Gastrocnemius medialis (tissue), 4 donors: ENCODE data around the gene HOOK2. TPM values are rescaled to one million over a fixed set of nuclear protein-coding genes. Genes with fewer than 3 reads are reported as not detected.

ENCODE experiments used
- ATAC-seq, 2 donors: fragments of 150-250 bp; one replicate each; pipeline ENCODE4 v1.9.1; 2016
- DNase-seq, 2 donors: peaks; one replicate each; pipeline ENCODE4 v3.0.0-alpha.2; 2019
- H3K27ac ChIP-seq, 4 donors: fragments of 200-600 bp; sonication (generic); 1 replicate in 1 of 4; 2 replicates in 3 of 4; pipeline ENCODE4 v1.5.1; 2016 to 2018; ENCODE audit warnings: mild to moderate bottlenecking in 2 of 4, moderate library complexity in 1 of 4
- H3K27me3 ChIP-seq, 3 donors: fragments of 200-600 bp; sonication (generic) in 2 of 3; 1 replicate in 1 of 3; 2 replicates in 2 of 3; pipeline versions ENCODE4 v1.5.1 to v1.6.0; 2016 to 2019; ENCODE audit warnings: mild to moderate bottlenecking in 1 of 3, moderate library complexity in 1 of 3
- H3K36me3 ChIP-seq, 2 donors: fragments of 200-600 bp; sonication (generic) in 1 of 2; one replicate each; pipeline ENCODE4 v1.5.1; 2017 to 2018
- H3K4me1 ChIP-seq, 2 donors: fragments of 200-600 bp; sonication (generic) in 1 of 2; one replicate each; pipeline ENCODE4 v1.5.1; 2016 to 2017; ENCODE audit warnings: mild to moderate bottlenecking in 2 of 2
- H3K4me3 ChIP-seq, 4 donors: fragments of 200-600 bp; sonication (generic) in 3 of 4; 1 replicate in 1 of 4; 2 replicates in 3 of 4; pipeline ENCODE4 v1.5.1; 2016 to 2019; ENCODE audit warnings: mild to moderate bottlenecking in 2 of 4
- H3K9me3 ChIP-seq, 3 donors: fragments of 200-600 bp; sonication (generic) in 2 of 3; 1 replicate in 1 of 3; 2 replicates in 2 of 3; pipeline ENCODE4 v1.5.1; 2016 to 2019
- CTCF ChIP-seq, 5 experiments: fragments of 450-650 bp in 3 of 5; fragments of 200-600 bp in 2 of 5; sonication (generic) in 2 of 5; IDR thresholded peaks in 4 of 5; conservative IDR thresholded peaks in 1 of 5; 1 replicate in 4 of 5; 2 replicates in 1 of 5; pipeline ENCODE4 v1.5.1; 2016 to 2019; ENCODE audit warnings: antibody characterized with exemption in 5 of 5, mild to moderate bottlenecking in 3 of 5, moderate library complexity in 3 of 5
- POLR2A ChIP-seq, 2 donors: fragments of 450-650 bp; IDR thresholded peaks; one replicate each; pipeline ENCODE4 v1.6.1; 2017; ENCODE audit warnings: antibody characterized with exemption in 2 of 2, mild to moderate bottlenecking in 2 of 2, moderate library complexity in 2 of 2
- in situ Hi-C, 4 donors: fragments of 200-750 bp; cut with MboI; loops; one replicate each; pipeline versions ENCODE4 v1.15.0 to v1.8.0; 2017; ENCODE audit warnings: low sequenced_read_pairs in 4 of 4
- intact Hi-C: fragments of 100-400 bp; cut with DNase I; formaldehyde crosslinking; loops from one replicate; pipeline ENCODE4 v1.15.1; 2023; ENCODE audit warnings: low total_unique reads
- total RNA-seq, 4 donors: library from RNA; depleted of rRNA; stranded (reverse); fragments of >200 nt; gene quantifications; one replicate each; pipeline versions ENCODE4 v1.1.0 to v1.2.3, GENCODE V29; 2016

HOOK2 gene
- total RNA-seq, 4 donors from 2014 or later, result 12.3 to 23.4 (median 17.6) TPM

GRCh38 chr19:12786141-12786870 lies 11.0 kb upstream of the HOOK2 start:
- intact Hi-C loops, result no loop called here

GRCh38 chr19:12785431-12786031 lies 10.2 kb upstream of the HOOK2 start:
- Histone ChIP-seq H3K4me3 (no peak overlapping the region), H3K9me3 (no peaks in the 10 kb centered on the region), H3K36me3 (no peaks in the 10 kb centered on the region), H3K27me3 (no peaks in the 10 kb centered on the region), H3K4me1 (peaks cover 44 to 66% of the 10 kb centered on the region in 2 donors), H3K27ac (peak overlapping the region; percentile 99 to 100 (median 100))
- in situ Hi-C loops (no loop called here), intact Hi-C loops (no loop called here)
- ATAC-seq, result no peak
- no peak for DNase-seq
- TF ChIP-seq POLR2A (IDR thresholded peaks at IDR 0.05), result no peak
- TF ChIP-seq CTCF (IDR thresholded peaks at IDR 0.05 in 4 of 5, conservative IDR thresholded peaks at IDR 0.05 in 1 of 5), result no peak

More at GRCh38 chr19:12786141-12786870, 11.0 kb upstream of the HOOK2 start:
- Histone ChIP-seq H3K4me3 (no peak overlapping the region), H3K27ac (peak overlapping the region; percentile 99 to 100 (median 100)), H3K27me3 (no peaks in the 10 kb centered on the region), H3K9me3 (no peaks in the 10 kb centered on the region), H3K4me1 (peaks cover 48 to 67% of the 10 kb centered on the region in 2 donors), H3K36me3 (no peaks in the 10 kb centered on the region)
- ATAC-seq (no peak), DNase-seq (peak; percentile 57 to 71)
- TF ChIP-seq POLR2A (IDR thresholded peaks at IDR 0.05) (peak in 1 of 2 donors; percentile 25), CTCF (IDR thresholded peaks at IDR 0.05 in 4 of 5, conservative IDR thresholded peaks at IDR 0.05 in 1 of 5) (no peak)
- in situ Hi-C loops, result no loop called here

GRCh38 chr19:12784871-12785430 lies 9.6 kb upstream of the HOOK2 start:
- Histone ChIP-seq H3K4me3 (no peak overlapping the region), H3K4me1 (peaks cover 43 to 60% of the 10 kb centered on the region in 2 donors), H3K36me3 (no peaks in the 10 kb centered on the region), H3K27ac (peak overlapping the region; percentile 99 to 100 (median 100)), H3K9me3 (no peaks in the 10 kb centered on the region), H3K27me3 (no peaks in the 10 kb centered on the region)
- intact Hi-C loops, result no loop called here
- in situ Hi-C loops, result no loop called here
- ATAC-seq (no peak), DNase-seq (no peak)
- no peak for TF ChIP-seq POLR2A (IDR thresholded peaks at IDR 0.05)
- TF ChIP-seq CTCF (IDR thresholded peaks at IDR 0.05 in 4 of 5, conservative IDR thresholded peaks at IDR 0.05 in 1 of 5), result no peak

- DNase-seq (no peak), ATAC-seq (no peak)
- intact Hi-C loops (no loop called here), in situ Hi-C loops (no loop called here)
- Histone ChIP-seq H3K9me3 (no peaks in the 10 kb centered on the region), H3K27me3 (no peaks in the 10 kb centered on the region), H3K36me3 (no peaks in the 10 kb centered on the region), H3K4me3 (no peak overlapping the region), H3K4me1 (peaks cover 43 to 61% of the 10 kb centered on the region in 2 donors), H3K27ac (peak overlapping the region; percentile 99 to 100 (median 100))
- no peak for TF ChIP-seq CTCF (IDR thresholded peaks at IDR 0.05 in 4 of 5, conservative IDR thresholded peaks at IDR 0.05 in 1 of 5)
- no peak for TF ChIP-seq POLR2A (IDR thresholded peaks at IDR 0.05)
Observed at GRCh38 chr19:12784394-12784870, 9.1 kb upstream of the HOOK2 start.
